LNCaP clone FGC (cell line): ENCODE data around the gene CRX.
A peak's percentile ranks its signal among the peaks of the same experiment; 100 is the strongest.
"Not testable (repeated sequence)": the region's sequence is repeated elsewhere in the genome, so short reads cannot be mapped to it uniquely, and the experiment has no call there.

ENCODE experiments used
- DNase-seq: peaks from one replicate; pipeline ENCODE4 v3.0.0-alpha.2; 2011; ENCODE audit warnings: low read depth
- H3K4me3 ChIP-seq: 2 replicates; pipeline ENCODE4 v1.5.1; 2011; ENCODE audit warnings: mild to moderate bottlenecking, low read depth, low read length, control low read depth
- TF ChIP-seq, protein P1 (sequence below): IDR thresholded peaks from 2 replicates; pipeline ENCODE4 v1.5.1; 2012; ENCODE audit warnings: mild to moderate bottlenecking; ENCODE audit not compliant: control insufficient read depth, insufficient read depth; ENCODE audit errors: extremely low read depth

CRX gene

DNA sequence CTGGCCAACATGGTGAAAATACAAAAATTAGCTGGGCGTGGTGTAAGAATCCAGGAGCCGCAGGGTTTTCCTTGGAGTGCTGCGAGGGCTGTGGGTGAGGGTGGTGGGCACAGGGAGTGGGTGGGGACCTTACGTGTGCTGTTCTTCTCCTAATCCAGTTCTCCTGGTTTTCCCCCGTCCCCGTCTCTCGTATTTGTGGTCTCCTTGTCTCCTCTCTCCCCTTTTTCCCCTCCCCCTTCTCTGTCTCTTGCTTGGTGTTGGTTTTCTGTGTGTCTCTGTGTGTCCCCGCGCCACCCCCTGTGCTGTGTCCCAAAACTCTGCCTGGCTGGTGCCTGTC is 41.6 kb upstream of the CRX start:
- TF ChIP-seq, protein P1, sequence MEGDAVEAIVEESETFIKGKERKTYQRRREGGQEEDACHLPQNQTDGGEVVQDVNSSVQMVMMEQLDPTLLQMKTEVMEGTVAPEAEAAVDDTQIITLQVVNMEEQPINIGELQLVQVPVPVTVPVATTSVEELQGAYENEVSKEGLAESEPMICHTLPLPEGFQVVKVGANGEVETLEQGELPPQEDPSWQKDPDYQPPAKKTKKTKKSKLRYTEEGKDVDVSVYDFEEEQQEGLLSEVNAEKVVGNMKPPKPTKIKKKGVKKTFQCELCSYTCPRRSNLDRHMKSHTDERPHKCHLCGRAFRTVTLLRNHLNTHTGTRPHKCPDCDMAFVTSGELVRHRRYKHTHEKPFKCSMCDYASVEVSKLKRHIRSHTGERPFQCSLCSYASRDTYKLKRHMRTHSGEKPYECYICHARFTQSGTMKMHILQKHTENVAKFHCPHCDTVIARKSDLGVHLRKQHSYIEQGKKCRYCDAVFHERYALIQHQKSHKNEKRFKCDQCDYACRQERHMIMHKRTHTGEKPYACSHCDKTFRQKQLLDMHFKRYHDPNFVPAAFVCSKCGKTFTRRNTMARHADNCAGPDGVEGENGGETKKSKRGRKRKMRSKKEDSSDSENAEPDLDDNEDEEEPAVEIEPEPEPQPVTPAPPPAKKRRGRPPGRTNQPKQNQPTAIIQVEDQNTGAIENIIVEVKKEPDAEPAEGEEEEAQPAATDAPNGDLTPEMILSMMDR = no peak
- no peak overlapping the region for H3K4me3 ChIP-seq

DNA sequence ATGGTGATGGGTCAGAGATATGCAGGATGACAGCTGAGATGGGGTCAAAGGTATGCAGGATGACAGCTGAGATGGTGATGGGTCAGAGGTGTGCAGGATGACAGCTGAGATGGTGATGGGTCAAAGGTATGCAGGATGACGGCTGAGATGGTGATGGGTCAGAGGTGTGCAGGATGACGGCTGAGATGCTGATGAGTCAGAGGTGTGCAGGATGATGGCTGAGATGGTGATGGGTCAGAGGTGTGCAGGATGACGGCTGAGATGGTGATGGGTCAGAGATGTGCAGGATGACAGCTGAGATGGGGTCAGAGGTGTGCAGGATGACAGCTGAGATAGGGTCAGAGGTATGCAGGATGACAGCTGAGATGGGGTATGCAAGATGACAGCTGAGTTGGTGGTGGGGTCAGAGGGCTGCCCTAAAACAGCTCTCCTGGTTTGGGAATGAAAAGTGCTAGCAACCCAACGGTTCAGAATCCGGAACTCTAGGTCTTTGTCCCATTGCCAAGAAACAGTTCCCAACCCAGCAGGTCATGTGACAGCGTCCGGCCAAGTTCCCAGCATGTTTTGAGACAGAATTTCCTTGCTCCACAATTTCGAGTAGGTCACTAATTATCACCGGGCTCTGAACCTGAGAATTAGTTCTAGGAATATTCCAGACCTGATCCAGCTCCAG is 40.0 kb upstream of the CRX start:
- DNase-seq = no peak
- TF ChIP-seq, protein P1 = no peak
- H3K4me3 ChIP-seq = no peak overlapping the region

More for the DNA sequence above, 41.6 kb upstream of the CRX start:
- DNase-seq = no peak

DNA sequence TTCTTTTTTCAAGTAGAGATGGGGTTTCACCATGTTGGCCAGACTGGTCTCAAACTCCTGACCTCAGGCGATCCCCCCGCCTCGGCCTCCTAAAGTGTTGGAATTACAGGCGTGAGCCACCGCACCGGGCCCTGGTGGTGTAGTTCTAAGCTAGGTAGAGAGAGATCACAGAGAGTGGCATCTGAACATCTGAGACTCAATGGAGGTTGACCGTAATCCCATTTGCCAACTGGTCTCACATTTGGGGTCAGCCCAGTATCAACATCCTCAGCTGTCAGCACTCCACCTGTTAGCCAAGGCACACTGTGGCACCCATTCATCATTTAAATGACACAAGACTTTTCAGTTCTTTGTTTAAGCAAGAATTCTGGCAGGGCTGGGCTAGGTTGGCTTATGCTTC is 35.2 kb upstream of the CRX start:
- no peak for DNase-seq
- TF ChIP-seq, protein P1 = no peak
- no peak overlapping the region for H3K4me3 ChIP-seq

DNA sequence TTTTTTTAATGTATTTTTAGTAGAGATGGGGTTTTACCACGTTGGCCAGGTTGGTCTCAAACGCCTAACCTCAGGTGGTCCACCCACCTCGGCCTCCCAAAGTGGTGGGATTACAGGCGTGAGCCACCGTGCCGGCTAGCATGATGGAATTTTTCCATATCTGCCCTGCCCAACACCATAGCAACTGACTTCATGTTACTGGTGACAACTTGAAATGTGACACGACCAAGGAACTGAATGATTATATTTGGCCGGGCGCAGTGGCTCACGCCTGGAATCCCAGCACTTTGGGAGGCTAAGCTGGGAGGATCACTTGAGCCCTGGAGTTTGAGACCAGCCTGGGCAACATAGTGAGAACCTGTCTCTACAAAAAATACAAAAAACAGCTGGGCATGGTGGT is 34.4 kb upstream of the CRX start:
- DNase-seq, H3K4me3 ChIP-seq: not testable (repeated sequence)

DNA sequence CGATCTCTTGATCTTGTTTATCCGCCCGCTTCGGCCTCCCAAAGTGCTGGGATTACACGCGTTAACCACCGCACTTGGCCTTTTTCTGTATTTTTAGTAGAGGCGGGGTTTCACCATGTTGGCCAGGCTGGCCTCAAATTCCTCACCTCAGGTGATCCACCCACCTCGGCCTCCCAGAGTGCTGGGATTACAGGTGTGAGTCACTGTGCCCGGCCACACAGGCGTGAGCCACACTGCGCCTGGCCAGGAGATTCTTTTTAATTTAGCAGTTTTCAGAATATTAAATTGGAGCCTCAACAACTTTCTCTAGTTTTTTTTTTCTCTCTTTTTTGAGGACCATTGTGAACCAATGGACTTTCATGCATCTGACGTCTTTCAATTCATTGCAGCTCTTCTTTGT is 31.9 kb upstream of the CRX start:
- DNase-seq, H3K4me3 ChIP-seq: not testable (repeated sequence)

DNA sequence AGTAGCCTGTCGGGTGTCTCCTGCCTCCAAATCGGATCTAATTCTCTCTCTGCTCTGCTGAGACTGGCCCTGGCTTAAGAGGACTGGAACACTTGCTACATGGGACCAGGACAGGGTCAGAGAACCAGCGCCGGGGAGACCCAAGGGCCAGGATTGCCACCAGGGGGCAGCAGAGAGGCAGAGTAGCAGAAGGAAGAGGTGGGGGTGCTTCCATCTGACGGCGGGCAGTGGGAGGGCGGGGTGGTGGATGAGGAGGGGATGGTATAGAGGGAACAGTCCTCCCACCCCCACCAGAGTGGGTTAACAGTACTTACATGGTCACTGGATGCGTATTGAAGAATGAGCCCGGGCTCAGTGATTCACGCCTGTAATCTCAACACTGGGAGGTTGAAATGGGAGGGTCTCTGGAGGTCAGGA is 31.3 kb upstream of the CRX start:
- TF ChIP-seq, protein P1 = peak; percentile 54
- no peak overlapping the region for H3K4me3 ChIP-seq
- no peak for DNase-seq

DNA sequence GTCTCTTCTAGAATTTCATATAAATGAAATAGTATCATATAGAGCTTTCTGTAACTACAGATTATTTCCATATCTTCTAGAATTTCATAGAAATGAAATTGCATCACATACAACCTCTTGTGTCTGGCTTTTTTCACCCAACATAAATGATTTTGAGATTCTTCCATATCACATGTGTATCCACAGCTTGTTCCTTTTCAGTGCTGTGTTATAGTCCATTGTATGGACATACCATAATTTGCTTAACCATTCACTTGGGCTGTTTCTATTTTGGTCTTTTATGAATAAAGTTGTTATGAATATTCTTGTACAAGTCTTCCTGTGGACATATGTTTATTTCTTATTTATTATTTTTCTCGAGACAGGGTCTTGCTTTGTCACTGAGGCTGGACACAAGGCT is 29.1 kb upstream of the CRX start:
- no peak for DNase-seq
- no peak overlapping the region for H3K4me3 ChIP-seq
- TF ChIP-seq, protein P1 = no peak

DNA sequence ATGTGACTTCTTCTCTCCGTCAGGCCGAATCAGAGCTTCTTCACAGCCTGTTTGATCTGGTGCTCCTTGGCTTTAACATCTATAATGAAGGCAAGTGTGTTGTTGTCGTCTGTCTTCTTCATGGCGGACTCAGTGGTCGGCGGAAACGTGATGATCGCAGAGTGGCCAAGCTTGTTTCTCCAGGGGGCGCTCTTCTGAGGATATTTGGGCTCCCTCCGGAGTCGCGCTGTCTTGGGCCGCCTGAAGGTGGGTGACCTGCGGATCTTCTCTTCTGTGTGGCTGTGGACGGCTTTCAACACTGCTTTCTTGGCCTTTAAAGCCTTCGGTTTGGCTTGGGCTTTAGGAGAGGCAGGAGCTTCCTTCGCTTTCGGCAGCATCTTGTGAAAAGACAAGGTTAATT is 27.2 kb upstream of the CRX start:
- DNase-seq = no peak
- TF ChIP-seq, protein P1 = no peak
- H3K4me3 ChIP-seq = no peak overlapping the region
